ENCODE results near the gene SFRP2.

- TF ChIP-seq CTCF (IDR thresholded peaks at IDR 0.05) (no peak), POLR2A (IDR thresholded peaks at IDR 0.05) (no peak)
These were observed 43.2 kb upstream of the SFRP2 start for GRCh38 chr4:153832054-153832453.

All from heart left ventricle (tissue), 13 donors.